Fibroblast of skin of left biceps (primary cell): Measurements from ENCODE around the gene KDM6B.
"Not testable (repeated sequence)": the region's sequence is repeated elsewhere in the genome, so short reads cannot be mapped to it uniquely, and the experiment has no call there.

Experiments
- DNase-seq, 2 experiments: peaks; one replicate each; pipeline ENCODE4 v3.0.0-alpha.2; 2013; ENCODE audit warnings: low read depth in 2 of 2

The KDM6B gene

DNA sequence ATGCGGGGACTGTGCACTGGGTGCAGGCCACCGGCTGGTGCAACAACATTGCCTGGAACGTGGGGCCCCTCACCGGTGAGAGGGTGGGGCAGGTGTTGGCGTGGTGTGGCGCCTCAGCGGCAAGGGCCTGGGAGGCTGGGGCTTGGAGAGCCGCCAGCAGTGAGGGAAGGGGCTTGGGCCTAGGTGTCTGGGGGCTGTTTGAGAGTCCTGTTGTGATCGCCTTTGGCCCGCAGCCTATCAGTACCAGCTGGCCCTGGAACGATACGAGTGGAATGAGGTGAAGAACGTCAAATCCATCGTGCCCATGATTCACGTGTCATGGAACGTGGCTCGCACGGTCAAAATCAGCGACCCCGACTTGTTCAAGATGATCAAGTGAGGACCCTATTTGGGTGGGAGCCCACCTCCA is 18.2 kb downstream of the KDM6B start:
- no peak for DNase-seq

DNA sequence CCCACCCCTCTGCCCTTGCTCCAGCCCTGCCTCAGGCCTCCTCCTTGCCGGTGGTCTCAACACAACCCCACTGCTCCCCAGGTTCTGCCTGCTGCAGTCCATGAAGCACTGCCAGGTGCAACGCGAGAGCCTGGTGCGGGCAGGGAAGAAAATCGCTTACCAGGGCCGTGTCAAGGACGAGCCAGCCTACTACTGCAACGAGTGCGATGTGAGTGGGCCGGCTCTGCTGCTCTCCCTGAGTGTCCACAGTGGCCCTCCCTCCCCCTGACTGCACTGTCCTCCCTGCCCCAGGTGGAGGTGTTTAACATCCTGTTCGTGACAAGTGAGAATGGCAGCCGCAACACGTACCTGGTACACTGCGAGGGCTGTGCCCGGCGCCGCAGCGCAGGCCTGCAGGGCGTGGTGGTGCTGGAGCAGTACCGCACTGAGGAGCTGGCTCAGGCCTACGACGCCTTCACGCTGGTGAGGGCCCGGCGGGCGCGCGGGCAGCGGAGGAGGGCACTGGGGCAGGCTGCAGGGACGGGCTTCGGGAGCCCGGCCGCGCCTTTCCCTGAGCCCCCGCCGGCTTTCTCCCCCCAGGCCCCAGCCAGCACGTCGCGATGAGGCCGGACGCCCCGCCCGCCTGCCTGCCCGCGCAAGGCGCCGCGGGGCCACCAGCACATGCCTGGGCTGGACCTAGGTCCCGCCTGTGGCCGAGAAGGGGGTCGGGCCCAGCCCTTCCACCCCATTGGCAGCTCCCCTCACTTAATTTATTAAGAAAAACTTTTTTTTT is 19.1 kb downstream of the KDM6B start:
- no peak for DNase-seq

DNA sequence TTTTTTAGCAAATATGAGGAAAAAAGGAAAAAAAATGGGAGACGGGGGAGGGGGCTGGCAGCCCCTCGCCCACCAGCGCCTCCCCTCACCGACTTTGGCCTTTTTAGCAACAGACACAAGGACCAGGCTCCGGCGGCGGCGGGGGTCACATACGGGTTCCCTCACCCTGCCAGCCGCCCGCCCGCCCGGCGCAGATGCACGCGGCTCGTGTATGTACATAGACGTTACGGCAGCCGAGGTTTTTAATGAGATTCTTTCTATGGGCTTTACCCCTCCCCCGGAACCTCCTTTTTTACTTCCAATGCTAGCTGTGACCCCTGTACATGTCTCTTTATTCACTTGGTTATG is 19.6 kb downstream of the KDM6B start:
- no peak for DNase-seq

DNA sequence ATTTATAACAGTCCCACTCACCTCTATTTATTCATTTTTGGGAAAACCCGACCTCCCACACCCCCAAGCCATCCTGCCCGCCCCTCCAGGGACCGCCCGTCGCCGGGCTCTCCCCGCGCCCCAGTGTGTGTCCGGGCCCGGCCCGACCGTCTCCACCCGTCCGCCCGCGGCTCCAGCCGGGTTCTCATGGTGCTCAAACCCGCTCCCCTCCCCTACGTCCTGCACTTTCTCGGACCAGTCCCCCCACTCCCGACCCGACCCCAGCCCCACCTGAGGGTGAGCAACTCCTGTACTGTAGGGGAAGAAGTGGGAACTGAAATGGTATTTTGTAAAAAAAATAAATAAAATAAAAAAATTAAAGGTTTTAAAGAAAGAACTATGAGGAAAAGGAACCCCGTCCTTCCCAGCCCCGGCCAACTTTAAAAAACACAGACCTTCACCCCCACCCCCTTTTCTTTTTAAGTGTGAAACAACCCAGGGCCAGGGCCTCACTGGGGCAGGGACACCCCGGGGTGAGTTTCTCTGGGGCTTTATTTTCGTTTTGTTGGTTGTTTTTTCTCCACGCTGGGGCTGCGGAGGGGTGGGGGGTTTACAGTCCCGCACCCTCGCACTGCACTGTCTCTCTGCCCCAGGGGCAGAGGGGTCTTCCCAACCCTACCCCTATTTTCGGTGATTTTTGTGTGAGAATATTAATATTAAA is 20.2 kb downstream of the KDM6B start:
- no peak for DNase-seq

- no peak for DNase-seq
Measured at GRCh38 chr17:7854851-7855659, 21.0 kb downstream of the KDM6B start, which contains the start of gene TMEM88. Gene TMEM88, plus strand, starts transcription at chr17:7855066. Its CDS starts 9 bp downstream, at chr17:7855075.

GRCh38 chr17:7855660-7856010 is 21.6 kb downstream of the KDM6B start:
- DNase-seq: no peak

DNA sequence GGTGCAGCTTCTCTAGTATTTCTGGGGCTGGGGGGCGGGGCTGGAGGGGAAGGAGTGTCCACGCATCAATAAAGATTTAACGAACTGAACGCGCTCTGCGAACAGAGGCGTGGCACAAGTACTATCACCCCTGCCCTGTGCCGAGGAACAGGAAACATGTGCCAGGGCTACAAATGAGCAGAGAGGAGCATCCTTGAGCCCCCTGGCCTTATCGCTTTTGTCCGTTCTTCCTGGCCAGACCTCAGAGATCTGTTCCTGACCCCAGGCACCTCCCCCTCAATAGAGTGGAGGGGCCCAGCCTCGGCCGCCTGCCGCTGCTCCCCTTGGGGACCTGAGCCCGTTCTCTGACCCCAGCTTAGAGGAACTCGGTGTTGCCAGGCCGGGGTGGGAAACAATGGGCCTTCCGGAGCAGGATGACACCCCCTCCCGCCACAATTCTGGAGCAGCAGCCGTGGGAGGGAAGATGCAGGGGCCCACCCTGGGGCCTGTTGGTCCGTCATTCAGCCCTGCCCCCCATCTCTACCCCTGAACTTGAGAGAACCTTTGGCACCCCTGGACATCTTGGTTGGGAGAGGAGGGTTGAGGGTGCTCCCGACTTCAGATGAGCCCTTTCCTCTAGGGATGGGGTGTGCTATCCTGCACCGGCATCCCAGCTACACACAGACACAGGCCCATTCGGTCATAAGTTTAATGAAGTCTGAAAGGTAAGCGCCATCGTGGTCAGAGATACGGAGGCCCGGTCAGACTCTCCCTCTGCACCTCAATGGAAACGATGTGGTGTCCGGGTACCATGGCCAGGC is 22.2 kb downstream of the KDM6B start:
- DNase-seq: no peak

GRCh38 chr17:7856811-7857712 is 23.0 kb downstream of the KDM6B start, which contains the start of gene NAA38:
Gene NAA38, minus strand, starts transcription at chr17:7857559. Its CDS starts 96 bp downstream, at chr17:7857463.
- DNase-seq: peak; percentile 99

- peak; percentile 85 to 86 for DNase-seq
Measured at GRCh38 chr17:7857713-7858521, 23.9 kb downstream of the KDM6B start, which contains the start of gene CYB5D1. Gene CYB5D1, plus strand, starts transcription at chr17:7858003. Its CDS starts 132 bp downstream, at chr17:7858135.

- no peak for DNase-seq
Measured at GRCh38 chr17:7858522-7858810, 24.4 kb downstream of the KDM6B start.

DNA sequence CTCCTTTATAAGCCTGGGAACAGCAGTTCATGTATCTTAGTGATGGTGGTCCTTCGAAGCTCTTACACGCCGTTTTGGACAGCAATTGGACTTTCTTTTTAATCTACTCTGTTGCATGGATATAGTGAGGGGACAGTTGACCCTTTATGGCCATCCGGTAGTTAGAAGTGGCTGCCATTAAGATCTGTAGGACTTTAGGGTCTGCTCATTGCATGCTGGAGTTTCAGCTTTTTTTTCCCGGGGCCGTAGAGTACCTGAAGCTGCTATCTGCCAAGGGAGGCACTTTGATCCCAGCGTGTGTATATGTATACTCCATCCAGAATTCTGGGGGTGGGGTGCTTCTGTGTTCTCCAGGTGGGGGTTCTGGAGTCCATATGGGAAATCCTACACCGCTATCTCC is 25.0 kb downstream of the KDM6B start:
- DNase-seq: no peak

DNA sequence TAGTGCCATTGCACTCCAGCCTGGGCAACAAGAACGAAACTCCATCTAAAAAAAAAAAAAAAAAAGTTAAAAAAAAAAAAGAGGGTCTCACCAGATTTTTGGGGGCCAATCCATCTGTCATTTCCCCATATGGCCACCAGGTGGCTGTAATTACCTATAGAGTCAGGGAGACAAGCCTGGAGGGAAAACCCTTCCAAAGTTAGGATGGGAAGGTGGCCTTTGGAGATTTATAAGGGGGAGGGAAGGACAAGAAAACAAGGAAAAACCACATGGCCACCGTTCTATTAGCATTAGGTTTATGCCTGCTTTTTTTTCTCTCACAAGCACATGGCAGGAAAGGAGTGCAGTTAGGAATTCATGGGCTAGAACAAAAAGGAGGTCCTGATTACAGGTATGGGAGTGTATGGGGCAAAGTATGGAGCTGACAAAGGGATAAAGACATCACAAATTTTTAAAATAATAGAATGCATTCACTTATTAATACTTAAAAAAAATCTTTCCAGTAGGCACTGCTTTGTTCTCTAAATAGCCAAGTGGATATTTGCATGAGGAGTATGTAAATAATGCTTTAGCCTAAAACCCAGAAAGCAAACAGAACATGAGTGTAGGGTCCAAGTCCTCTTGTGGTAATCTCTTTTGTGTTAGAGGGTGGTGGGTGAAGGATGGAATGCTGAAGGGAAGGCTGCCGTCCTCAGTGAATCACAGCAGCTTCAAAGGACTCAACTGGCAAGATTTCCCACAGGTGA is 28.8 kb downstream of the KDM6B start:
- DNase-seq: no peak

DNA sequence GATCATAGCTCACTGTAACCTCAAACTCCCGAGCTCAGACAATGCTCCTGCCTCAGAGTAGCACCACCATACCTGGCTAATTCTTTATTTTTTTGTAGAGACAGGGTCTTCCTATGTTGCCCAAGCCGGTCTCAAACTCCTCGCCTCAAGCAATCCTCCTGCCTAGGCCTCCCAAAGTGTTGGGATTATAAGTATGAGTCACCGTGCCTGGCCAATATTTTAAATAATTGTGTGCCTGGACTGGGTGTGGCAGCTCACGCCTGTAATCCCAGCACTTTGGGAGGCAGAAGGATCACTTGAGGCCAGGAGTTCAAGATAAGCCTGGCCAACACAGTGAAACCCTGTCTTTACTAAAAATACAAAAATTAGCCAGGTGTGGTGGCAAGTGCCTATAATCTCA is 30.4 kb downstream of the KDM6B start:
- not testable (repeated sequence) for DNase-seq

DNA sequence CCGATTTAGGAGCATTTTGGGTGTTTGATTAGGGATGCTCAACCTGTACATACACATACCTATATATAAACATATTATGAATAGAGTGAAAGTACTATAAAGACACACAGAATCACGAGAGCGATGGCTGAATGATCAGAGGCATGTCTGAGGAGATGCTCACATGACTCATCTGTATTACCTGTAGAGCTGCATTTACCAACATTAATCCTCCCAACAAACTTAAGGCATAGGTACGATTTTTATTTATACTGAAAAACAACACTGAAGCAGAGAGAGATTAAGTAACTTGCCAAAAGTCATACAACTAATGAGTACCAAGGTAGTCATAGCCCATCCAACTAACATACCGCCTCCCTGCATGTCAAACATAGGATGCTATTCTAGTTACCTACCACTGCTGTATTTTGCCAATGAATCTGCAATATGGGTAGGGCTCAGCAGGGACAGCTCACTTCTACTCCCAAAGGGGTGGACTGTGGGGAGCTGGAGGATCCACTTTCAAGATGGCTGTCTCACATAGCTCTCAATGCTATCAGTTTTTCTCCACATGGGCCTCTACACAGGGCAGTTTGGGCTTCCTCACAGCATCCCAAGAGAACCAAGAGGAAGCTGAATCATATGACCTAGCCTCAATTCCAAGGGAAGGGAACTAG is 31.1 kb downstream of the KDM6B start:
- no peak for DNase-seq

- no peak for DNase-seq
Measured at GRCh38 chr17:7867881-7868329, 33.9 kb downstream of the KDM6B start.

DNA sequence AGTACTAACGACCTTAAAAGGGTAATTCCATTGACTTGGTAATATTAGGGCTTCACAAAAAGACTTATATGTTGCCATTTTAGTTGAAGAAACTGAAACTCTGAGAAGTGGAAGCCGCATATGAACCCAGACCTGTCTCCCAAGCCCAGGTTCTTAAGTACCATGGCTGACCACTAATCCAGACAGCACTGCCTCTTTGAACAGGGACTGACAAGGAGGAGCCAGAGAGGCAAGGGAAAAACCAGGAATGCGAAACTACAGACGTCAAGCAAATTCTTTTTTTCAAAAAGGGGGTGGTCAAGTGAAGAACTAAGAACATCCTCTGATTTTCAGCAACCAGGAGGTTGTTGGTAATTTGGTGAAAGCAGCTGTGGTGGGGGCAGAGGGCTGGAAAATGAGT is 39.0 kb downstream of the KDM6B start:
- no peak for DNase-seq

- no peak for DNase-seq
Measured at GRCh38 chr17:7875804-7876370, 41.9 kb downstream of the KDM6B start.

- DNase-seq: no peak
Measured at GRCh38 chr17:7878234-7878633, 44.2 kb downstream of the KDM6B start.
